Activated T-cell treated with anti-CD3 and anti-CD28 coated beads, Interleukin-2, amount 50 U/mL, for 72 hours (primary cell): ENCODE results near the gene SIDT2. TPM values are rescaled to one million over a fixed set of nuclear protein-coding genes. Genes with fewer than 3 reads are reported as not detected.
"Not testable (repeated sequence)": the region's sequence is repeated elsewhere in the genome, so short reads cannot be mapped to it uniquely, and the experiment has no call there.

Experiments used
- ATAC-seq, 2 donors: fragments of 150-1000 bp; cut with Tn5 transposase; replicated peaks in 1 of 2; 2 replicates each; pipeline ENCODE4 v1.10.0; 2021; ENCODE audit warnings: moderate library complexity in 2 of 2, mild to moderate bottlenecking in 1 of 2
- DNase-seq, 2 donors: peaks; one replicate each; pipeline ENCODE4 v3.0.0; 2021 to 2022; ENCODE audit warnings: mixed read lengths in 1 of 2
- H3K27ac Mint-ChIP-seq: one replicate; pipeline ENCODE4 v1.8.0; 2022; ENCODE audit warnings: mild to moderate bottlenecking, moderate library complexity, mixed read lengths
- H3K27me3 Mint-ChIP-seq: one replicate; pipeline ENCODE4 v1.8.0; 2022; ENCODE audit warnings: low read depth, mixed read lengths
- H3K36me3 Mint-ChIP-seq, 2 donors: one replicate each; pipeline ENCODE4 v1.8.0; 2022; ENCODE audit warnings: mixed read lengths in 2 of 2, mild to moderate bottlenecking in 1 of 2; ENCODE audit not compliant: insufficient read depth in 2 of 2
- H3K4me1 Mint-ChIP-seq: one replicate; pipeline ENCODE4 v1.8.0; 2022; ENCODE audit warnings: low read depth, mixed read lengths
- H3K4me3 Mint-ChIP-seq, 2 donors: one replicate each; pipeline ENCODE4 v1.8.0; 2022; ENCODE audit warnings: mild to moderate bottlenecking in 2 of 2, mixed read lengths in 2 of 2, moderate library complexity in 2 of 2
- H3K9me3 Mint-ChIP-seq, 2 donors: one replicate each; pipeline ENCODE4 v1.8.0; 2022; ENCODE audit warnings: mixed read lengths in 2 of 2
- total RNA-seq, 2 donors: library from RNA; stranded (reverse); gene quantifications; one replicate each; pipeline ENCODE4 v1.2.3, GENCODE V29; 2022

Gene SIDT2
- 10 to 100 TPM; 32.0 to 40.3 TPM for total RNA-seq

DNA sequence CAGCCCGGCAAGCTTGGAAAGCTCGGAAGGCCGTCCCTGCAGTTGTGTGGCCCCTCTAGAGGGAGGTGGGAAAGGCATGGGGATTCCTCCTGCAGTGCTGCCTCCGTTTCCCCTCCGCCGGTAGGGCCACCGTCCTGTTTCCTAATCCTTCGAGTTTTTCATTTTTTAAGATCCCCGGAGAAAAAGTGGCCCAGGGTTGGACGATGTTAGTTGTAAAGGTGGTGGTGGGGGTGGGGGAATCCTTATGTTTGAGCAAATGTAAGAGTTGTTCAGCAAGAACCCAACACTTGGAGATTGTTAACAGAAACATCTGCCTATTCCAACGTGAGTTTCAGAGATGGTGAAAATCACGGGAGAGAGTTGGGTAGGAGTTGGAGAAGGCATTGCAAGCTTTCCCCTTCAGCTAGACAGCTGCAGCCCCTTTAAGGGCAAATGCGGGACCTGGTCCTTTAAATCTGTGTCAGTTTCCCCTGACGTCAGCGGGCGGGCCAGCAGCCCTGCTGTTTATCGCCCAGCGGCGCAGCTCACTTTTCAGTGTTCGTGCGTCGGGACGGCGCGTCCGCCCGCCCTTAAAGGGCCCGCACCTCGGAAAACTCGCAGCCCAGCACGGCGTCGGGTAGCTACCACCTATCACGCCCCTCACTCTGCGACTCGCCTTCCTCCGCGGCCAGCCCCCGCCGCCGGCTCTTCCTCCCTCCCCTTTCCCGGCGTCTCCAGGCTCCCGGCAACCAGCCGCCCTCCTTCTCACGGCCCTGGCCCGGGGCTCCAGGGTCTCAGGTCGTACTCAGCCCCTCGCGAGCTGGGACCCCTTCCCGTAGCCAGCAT, at the start of gene SIDT2:
Gene SIDT2 (plus strand): TSS at position 534 of the 825 bp plus-strand sequence. CDS start 521 bp downstream, outside the sequence.
- Mint-ChIP-seq H3K4me1 (peaks cover 31% of the 10 kb centered on the region), H3K4me3 (peak within 1 kb of the TSS; percentile 94 to 97), H3K27ac (peak within 1 kb of the TSS; percentile 88), H3K9me3 (no peaks in the 10 kb centered on the region), H3K36me3 (peaks cover 0 to 2% of the 10 kb centered on the region in 2 donors), H3K27me3 (no peaks in the 10 kb centered on the region)
- ATAC-seq = peak; percentile 96
- DNase-seq = peak; percentile 91 to 92

DNA sequence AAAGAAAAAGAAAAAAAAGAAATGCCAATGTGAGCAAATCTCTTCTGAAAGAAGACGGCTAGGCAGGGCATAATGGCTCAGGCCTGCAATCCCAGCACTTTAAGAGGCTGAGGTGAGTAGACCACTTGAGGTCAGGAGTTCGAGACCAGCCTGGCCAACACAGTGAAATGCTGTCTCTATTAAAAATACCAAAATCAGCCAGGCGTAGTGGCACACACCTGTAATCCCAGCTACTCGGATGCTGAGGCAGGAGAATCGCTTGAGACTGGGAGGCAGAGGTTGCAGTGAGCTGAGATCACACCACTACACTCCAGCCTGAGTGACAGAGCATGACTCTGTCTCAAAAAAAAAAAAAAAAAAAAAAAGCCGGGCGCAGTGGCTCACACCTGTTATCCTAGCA, 48.1 kb upstream of the SIDT2 start:
- H3K27ac Mint-ChIP-seq, H3K36me3 Mint-ChIP-seq, H3K27me3 Mint-ChIP-seq, H3K4me1 Mint-ChIP-seq, DNase-seq, H3K4me3 Mint-ChIP-seq, H3K9me3 Mint-ChIP-seq, ATAC-seq: not testable (repeated sequence)

DNA sequence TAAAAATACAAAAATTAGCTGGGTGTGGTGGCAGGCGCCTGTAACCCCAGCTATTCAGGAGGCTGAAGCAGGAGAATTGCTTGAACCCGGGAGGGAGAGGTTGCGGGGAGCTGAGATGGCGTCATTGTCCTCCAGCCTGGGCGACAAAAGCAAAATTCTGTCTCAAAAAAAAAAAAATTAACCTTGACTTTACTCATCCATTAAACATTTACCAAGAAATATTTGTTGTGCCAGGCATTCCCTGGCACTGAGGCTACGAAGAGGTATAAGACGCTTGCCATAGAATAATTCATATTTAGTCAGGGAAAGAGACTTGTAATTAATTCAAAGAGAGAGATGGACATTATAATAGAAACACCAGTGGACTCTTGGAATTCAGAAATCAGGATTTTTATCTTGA, 47.7 kb upstream of the SIDT2 start:
- no peaks in the 10 kb centered on the region for H3K4me1 Mint-ChIP-seq

DNA sequence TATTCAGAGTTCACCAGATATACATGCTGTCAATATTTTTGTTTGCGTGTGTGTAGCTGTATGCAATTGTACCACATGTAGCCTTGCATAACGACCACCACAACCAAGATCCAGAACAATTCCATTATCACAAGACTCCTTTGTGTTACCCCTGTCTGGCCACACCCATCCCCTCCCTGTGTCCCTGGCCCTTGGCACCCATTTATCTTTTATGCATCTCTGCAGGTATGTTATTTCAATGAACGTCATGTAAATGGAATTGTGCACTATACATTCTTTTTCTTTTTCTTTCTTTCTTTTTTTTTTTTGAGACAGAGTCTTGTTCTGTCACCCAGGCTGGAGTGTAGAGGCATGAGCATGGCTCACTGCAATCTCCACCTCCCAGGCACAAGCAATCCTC, 44.1 kb upstream of the SIDT2 start:
- Mint-ChIP-seq H3K27ac (no peak overlapping the region), H3K36me3 (no peaks in the 10 kb centered on the region), H3K9me3 (no peaks in the 10 kb centered on the region), H3K4me1 (no peaks in the 10 kb centered on the region), H3K4me3 (no peak overlapping the region), H3K27me3 (peaks cover 3% of the 10 kb centered on the region)
- ATAC-seq (no peak), DNase-seq (no peak)

More for the DNA sequence above, 47.7 kb upstream of the SIDT2 start:
- no peak overlapping the region for H3K4me3 Mint-ChIP-seq
- H3K9me3 Mint-ChIP-seq = no peaks in the 10 kb centered on the region
- ATAC-seq (no peak), DNase-seq (no peak)
- no peaks in the 10 kb centered on the region for H3K36me3 Mint-ChIP-seq
- no peak overlapping the region for H3K27ac Mint-ChIP-seq
- no peaks in the 10 kb centered on the region for H3K27me3 Mint-ChIP-seq

DNA sequence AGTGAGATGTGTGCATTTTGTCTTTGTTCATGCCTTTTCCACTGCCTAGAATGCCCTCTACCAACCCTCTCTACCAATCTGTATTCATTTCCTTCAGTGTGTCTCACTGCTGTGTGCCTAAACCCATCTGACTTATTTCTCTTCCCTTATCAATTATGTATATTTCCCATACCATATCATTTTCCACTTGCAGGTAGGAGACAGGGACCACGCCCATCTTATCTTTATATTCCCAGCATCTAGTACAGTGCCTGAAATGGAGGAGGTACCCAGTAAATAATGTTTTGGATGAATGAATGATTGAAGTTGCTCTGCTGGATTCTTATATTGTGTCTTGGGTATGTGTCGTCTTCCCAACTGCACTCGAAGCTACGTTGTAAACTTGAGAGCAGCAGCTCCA, 43.6 kb upstream of the SIDT2 start:
- H3K4me1 Mint-ChIP-seq, H3K9me3 Mint-ChIP-seq, H3K27ac Mint-ChIP-seq, ATAC-seq, DNase-seq, H3K36me3 Mint-ChIP-seq, H3K27me3 Mint-ChIP-seq, H3K4me3 Mint-ChIP-seq: not testable (repeated sequence)

DNA sequence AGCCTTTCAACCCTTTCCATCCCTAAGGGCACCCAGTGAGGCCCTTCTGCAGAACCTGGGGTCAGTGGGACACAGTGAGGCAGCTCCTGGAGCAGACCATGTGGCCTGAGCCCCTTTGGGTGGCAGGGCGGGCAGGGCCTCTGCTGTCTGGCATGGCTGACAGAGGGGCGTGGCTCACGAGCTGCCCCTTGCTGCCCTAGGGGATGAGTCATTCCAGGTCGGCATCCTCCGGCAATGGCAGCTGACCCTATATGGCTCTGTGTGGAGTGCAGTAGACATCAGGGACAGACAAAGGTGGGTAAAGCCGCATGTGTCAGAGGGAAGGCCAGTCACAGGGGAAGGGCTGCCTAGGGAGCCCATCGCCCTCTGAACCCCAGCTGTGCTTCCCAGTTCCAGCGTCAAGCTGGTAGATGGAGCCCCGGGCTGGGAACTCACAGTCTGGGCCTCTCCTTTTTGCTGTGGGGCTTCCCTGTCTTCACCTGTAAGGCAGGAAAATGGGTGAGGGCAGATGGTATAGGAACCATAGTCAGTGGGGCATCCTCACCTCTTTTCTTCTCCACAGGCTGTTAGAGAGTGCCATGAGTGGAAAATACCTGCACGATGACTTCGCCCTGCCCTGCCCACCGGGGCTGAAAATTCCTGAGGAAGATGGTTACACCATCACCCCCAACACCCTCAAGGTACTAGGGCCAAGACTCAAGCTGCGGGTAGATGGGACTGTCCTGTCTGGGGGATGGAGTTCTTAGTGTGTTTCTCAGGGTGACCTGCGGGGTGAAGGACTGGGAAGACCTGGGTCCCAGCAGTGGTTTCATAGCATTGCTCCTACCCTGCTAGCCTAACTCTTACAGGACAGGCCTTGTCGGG, 41.1 kb upstream of the SIDT2 start:
- not testable (repeated sequence) for ATAC-seq, H3K9me3 Mint-ChIP-seq, H3K27ac Mint-ChIP-seq, DNase-seq, H3K36me3 Mint-ChIP-seq, H3K4me1 Mint-ChIP-seq, H3K4me3 Mint-ChIP-seq
- peaks cover 15% of the 10 kb centered on the region for H3K27me3 Mint-ChIP-seq

DNA sequence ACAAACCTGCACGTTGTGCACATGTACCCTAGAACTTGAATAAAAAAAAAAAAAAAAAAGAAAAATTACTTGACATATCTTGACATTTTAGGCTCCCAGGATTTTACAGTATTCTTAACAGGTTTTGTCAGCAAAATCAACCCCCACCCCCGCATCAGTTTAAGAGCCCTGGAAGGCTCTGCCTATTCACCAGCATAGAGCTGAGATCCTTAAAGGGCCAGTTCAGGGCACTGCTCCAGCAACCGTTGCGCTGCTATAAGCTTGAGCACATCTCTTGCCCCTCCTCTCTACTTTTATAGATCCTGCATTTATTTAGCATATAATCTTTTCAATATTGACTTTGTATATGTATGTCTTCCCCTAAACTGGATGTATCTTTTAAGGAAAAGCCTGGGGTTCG, 35.2 kb upstream of the SIDT2 start:
- Mint-ChIP-seq H3K4me1 (peaks cover 47% of the 10 kb centered on the region), H3K9me3 (no peaks in the 10 kb centered on the region), H3K27ac (peak overlapping the region; percentile 79), H3K36me3 (peaks cover 11 to 21% of the 10 kb centered on the region in 2 donors), H3K4me3 (peak overlapping the region; percentile 91 to 100), H3K27me3 (peaks cover 15% of the 10 kb centered on the region)
- peak; percentile 41 to 47 for ATAC-seq
- DNase-seq = peak; percentile 18 to 29

DNA sequence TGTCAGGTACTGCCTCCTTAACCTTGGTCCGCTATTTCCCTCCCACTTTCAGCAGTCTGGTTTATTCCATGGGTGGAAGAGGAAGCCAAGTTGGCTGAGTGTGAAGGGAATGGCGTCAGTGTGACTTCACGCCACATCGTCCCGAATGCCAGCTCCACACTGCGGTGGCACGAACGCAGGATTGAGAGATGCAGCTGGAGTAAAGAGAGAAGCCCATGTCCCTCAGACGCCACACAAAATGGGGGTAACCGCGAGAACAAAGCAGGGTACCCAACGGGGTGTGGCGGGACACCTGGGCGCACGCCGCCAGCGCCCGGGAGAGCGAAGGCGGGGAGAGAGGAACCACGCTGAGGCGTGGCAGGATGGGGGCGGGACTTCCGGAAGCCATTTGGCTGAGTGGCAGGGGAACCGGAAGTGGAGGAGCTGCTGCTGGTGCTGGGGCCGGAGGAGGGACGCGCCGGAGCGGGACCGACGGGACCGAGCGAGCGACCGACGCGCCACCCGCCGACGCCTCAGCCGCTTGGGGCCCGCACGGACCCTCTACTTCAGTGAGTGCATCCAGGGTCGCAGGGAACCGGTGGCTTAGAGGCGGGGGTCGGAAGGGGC, 34.6 kb upstream of the SIDT2 start, which contains the start of gene PAFAH1B2:
Gene PAFAH1B2 (plus strand): TSS at position 417 of the 606 bp plus-strand sequence. CDS start 8,161 bp downstream, outside the sequence.
- Mint-ChIP-seq H3K27me3 (peaks cover 15% of the 10 kb centered on the region), H3K4me1 (peaks cover 48% of the 10 kb centered on the region), H3K27ac (peak within 1 kb of the TSS; percentile 98), H3K36me3 (peaks cover 11 to 21% of the 10 kb centered on the region in 2 donors), H3K9me3 (no peaks in the 10 kb centered on the region), H3K4me3 (peak within 1 kb of the TSS; percentile 98 to 100)
- ATAC-seq = peak; percentile 97 to 98
- DNase-seq = peak; percentile 97 to 98

DNA sequence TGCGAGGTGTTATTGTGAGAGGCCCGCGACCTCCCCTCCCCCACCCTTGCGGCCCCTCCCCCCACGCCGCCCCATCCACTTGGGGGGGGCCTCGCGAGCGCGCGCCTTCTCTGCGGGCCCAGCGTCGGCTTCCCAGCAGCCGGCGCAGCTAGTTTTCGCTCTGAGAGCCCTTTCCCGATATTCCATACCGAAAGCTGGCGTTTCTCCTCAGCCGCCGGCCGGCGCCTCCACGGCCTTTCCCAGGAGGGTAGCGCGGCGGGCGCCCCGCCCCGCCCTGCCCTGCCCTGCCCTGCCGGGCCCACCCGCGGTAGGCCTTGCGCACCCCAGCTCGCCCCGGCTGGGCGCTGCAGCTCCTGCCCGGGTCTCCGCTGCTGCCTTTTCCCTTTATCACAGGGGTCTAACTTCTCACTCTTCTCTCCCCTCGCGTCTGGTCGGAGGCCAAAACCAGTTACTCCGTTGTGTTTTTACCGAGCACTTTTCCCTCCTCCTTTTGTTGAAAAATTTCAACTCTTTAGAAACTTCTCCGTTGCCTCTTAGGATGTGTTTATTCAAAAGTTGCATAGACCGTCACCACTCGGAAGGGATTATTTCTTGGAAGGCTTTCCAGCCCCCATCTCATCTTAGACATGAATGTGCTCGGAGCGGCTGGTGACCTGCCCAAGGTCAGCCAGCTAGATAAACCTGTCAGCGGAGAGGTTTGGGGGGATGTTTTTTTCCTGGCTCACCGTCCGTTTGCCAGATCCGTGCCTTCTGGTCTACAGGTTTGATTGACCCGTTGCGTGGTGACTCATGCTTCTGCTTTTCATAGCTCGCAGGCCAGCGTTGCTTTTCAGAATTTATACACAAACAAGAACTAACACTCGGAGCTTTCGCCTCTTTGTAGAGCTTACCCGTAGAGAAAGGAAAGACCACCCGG, 33.8 kb upstream of the SIDT2 start:
- ATAC-seq (peak; percentile 66 to 72), DNase-seq (peak; percentile 49 to 52)
- peaks cover 9% of the 10 kb centered on the region for H3K27me3 Mint-ChIP-seq
- H3K4me3 Mint-ChIP-seq = peak overlapping the region; percentile 98 to 100
- peak overlapping the region; percentile 98 for H3K27ac Mint-ChIP-seq
- peaks cover 11 to 21% of the 10 kb centered on the region in 2 donors for H3K36me3 Mint-ChIP-seq
- no peaks in the 10 kb centered on the region for H3K9me3 Mint-ChIP-seq
- H3K4me1 Mint-ChIP-seq = peaks cover 48% of the 10 kb centered on the region

DNA sequence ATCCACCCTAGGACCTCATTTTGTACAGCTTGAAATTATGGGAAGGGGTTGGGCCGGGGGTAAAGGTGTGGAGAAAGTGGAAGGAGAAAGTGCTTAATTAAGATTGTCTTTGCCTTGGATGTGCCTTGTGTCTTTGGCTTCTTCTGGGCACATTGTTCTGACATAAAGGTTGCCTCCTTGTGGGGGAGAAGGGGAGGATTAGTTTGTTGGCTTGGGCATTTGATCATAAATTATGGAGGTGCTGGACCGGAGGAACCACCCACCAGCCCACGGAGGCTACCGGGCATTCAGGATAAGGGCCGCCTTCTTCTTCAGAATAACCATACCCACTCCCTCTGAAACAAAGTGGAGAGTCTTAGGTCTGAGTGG, 33.2 kb upstream of the SIDT2 start:
- Mint-ChIP-seq H3K27me3 (peaks cover 3% of the 10 kb centered on the region), H3K4me3 (peak overlapping the region; percentile 98 to 100), H3K4me1 (peaks cover 52% of the 10 kb centered on the region), H3K9me3 (no peaks in the 10 kb centered on the region), H3K36me3 (peaks cover 11 to 21% of the 10 kb centered on the region in 2 donors), H3K27ac (peak overlapping the region; percentile 98)
- no peak for DNase-seq
- no peak for ATAC-seq

DNA sequence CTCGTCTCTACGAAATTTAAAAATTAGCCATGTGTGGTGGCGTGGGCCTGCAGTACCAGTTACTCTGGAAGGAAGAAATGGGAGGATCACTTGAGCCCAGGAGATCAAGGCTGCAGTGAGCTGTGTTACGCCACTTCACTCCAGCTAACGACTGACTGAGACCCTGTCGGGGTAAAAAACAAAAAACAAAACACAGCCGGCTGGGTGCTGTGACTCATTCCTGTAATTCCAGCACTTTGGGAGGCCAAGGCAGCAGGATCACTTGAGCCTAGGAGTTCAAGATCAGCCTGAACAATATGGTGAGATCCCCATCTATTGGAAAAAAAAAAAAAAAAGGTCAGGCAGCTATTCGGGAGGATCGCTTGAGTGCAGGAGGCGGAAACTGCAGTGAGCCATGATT, 32.0 kb upstream of the SIDT2 start:
- ATAC-seq (no peak), DNase-seq (no peak)
- peak overlapping the region; percentile 98 to 100 for H3K4me3 Mint-ChIP-seq
- H3K27me3 Mint-ChIP-seq = no peaks in the 10 kb centered on the region
- H3K9me3 Mint-ChIP-seq = no peaks in the 10 kb centered on the region
- H3K36me3 Mint-ChIP-seq = peaks cover 11 to 21% of the 10 kb centered on the region in 2 donors
- H3K27ac Mint-ChIP-seq = peak overlapping the region; percentile 42
- H3K4me1 Mint-ChIP-seq = peaks cover 57% of the 10 kb centered on the region

DNA sequence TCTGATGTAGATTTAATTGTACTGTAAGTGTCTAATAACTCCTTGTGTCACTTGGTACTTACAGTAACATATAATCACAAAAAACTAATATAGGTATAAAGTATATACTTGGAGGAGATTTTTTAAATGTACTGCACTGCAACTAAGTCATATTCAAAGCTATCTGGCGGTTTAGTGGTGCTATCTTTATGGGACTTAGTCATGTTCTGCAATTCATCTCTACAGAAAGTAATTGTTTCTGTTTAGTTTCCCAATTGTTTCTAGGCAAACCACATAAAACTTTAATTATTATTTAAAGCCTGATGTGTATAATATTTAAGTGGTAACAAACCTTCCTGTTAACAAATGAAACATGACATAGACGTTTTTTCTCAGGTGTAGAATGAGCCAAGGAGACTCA, 26.5 kb upstream of the SIDT2 start:
- peaks cover 23% of the 10 kb centered on the region for H3K4me1 Mint-ChIP-seq
- no peak for ATAC-seq
- no peaks in the 10 kb centered on the region for H3K9me3 Mint-ChIP-seq
- H3K36me3 Mint-ChIP-seq = peaks cover 0 to 5% of the 10 kb centered on the region in 2 donors
- no peak for DNase-seq
- no peak overlapping the region for H3K4me3 Mint-ChIP-seq
- peak overlapping the region; percentile 54 for H3K27ac Mint-ChIP-seq
- H3K27me3 Mint-ChIP-seq = no peaks in the 10 kb centered on the region
